K562 (cell line): ENCODE measurements around the gene YPEL1. TPM values are rescaled to one million over a fixed set of nuclear protein-coding genes. Genes with fewer than 3 reads are reported as not detected.
A peak's percentile ranks its signal among the peaks of the same experiment; 100 is the strongest.

Source experiments
- CHD4 ChIP-seq: fragments of 200-600 bp; sonication (generic); IDR thresholded peaks from 3 replicates; pipeline ENCODE4 v1.6.1; 2012; ENCODE audit warnings: low read depth, mild to moderate bottlenecking, mixed read lengths, low read length, inconsistent platforms; ENCODE audit not compliant: insufficient read depth, insufficient replicate concordance, poor library complexity, severe bottlenecking
- EP400 ChIP-seq: fragments of 450-650 bp; IDR thresholded peaks from 2 replicates; pipeline ENCODE4 v1.6.1; 2017; ENCODE audit warnings: antibody characterized with exemption, mild to moderate bottlenecking, moderate library complexity
- ESRRB ChIP-seq: fragments of 250-450 bp; sonication (Bioruptor Pico); IDR thresholded peaks from 2 replicates; pipeline ENCODE4 v1.5.0; 2020; ENCODE audit warnings: mild to moderate bottlenecking, moderate library complexity, borderline replicate concordance
- FOXA1 ChIP-seq: fragments of 450-650 bp; IDR thresholded peaks from 2 replicates; pipeline ENCODE4 v1.6.1; 2016; ENCODE audit warnings: mild to moderate bottlenecking, borderline replicate concordance
- HDAC2 ChIP-seq: fragments of 450-650 bp; IDR thresholded peaks from 2 replicates; pipeline ENCODE4 v1.6.1; 2016; ENCODE audit warnings: mild to moderate bottlenecking
- HSF4 ChIP-seq: fragments of 250-450 bp; sonication (Bioruptor Pico); IDR thresholded peaks from 2 replicates; pipeline ENCODE4 v2.1.2; 2022; ENCODE audit warnings: mild to moderate bottlenecking, moderate library complexity, borderline replicate concordance
- LCOR ChIP-seq: sonication (generic); formaldehyde crosslinking; IDR thresholded peaks from 2 replicates; pipeline ENCODE4 v1.8.0; 2022; ENCODE audit warnings: mild to moderate bottlenecking, missing genetic modification reagents
- MEIS2 ChIP-seq: fragments of 450-650 bp; IDR thresholded peaks from 2 replicates; pipeline ENCODE4 v1.6.1; 2014; ENCODE audit warnings: mild to moderate bottlenecking; ENCODE audit not compliant: partially characterized antibody
- NBN ChIP-seq: fragments of 450-650 bp; IDR thresholded peaks from 2 replicates; pipeline ENCODE4 v1.6.1; 2016; ENCODE audit warnings: low read depth, mild to moderate bottlenecking
- TAF1 ChIP-seq: IDR thresholded peaks from 2 replicates; pipeline ENCODE4 v1.6.1; 2011; ENCODE audit warnings: mild to moderate bottlenecking, low read length, moderate library complexity; ENCODE audit not compliant: insufficient read depth, control insufficient read depth, severe bottlenecking; ENCODE audit errors: extremely low read depth
- TAF9B ChIP-seq: fragments of 450-650 bp; IDR thresholded peaks from 2 replicates; pipeline ENCODE4 v1.6.1; 2018; ENCODE audit warnings: mild to moderate bottlenecking; ENCODE audit not compliant: partially characterized antibody
- ZNF224 ChIP-seq: sonication (generic); formaldehyde crosslinking; IDR thresholded peaks from 2 replicates; pipeline ENCODE4 v1.8.0; 2022; ENCODE audit warnings: mild to moderate bottlenecking, missing genetic modification reagents
- ZNF239 ChIP-seq: fragments of 250-450 bp; sonication (Bioruptor Pico); IDR thresholded peaks from 2 replicates; pipeline ENCODE4 v1.4.0; 2020; ENCODE audit warnings: mild to moderate bottlenecking
- ZNF444 ChIP-seq: fragments of 250-450 bp; sonication (Bioruptor Pico); IDR thresholded peaks from 2 replicates; pipeline ENCODE4 v1.4.0; 2020; ENCODE audit warnings: mild to moderate bottlenecking, moderate library complexity
- ZNF507 ChIP-seq: conservative IDR thresholded peaks from 2 replicates; pipeline ENCODE4 v1.6.1; 2017; ENCODE audit warnings: missing genetic modification characterization, missing compliant biosample characterization
- polyA plus RNA-seq, 8 experiments: library from polyadenylated mRNA; depleted of rRNA in 4 of 8; stranded (reverse) in 5 of 8; unstranded in 3 of 8; fragments of >200 nt; fragmentation: Nextera tagmentation in 2 of 8; fragmentation: Illumina TruSeq in 1 of 8; extraction: Ambion mirVana in 2 of 8; extraction: Trizol in 1 of 8; gene quantifications; 2 replicates each; pipeline versions ENCODE4 v1.2.1 to v1.2.3, GENCODE V29; 2011 to 2014; ENCODE audit warnings: inconsistent platforms in 1 of 8, missing spikeins in 1 of 8
- total RNA-seq, 7 experiments: library from RNA; depleted of rRNA in 6 of 7; stranded (reverse); fragments of >200 nt in 6 of 7; fragmentation: Illumina TruSeq in 2 of 7; extraction: Trizol in 2 of 7; gene quantifications; 2 replicates each; pipeline versions ENCODE4 v1.2.1 to v1.2.3, GENCODE V29; 2011 to 2021; ENCODE audit warnings: low replicate concordance in 1 of 7
- TF ChIP-seq, protein P1 (sequence below): sonication (generic); formaldehyde crosslinking; IDR thresholded peaks from 2 replicates; pipeline ENCODE4 v1.8.1; 2023; ENCODE audit warnings: mild to moderate bottlenecking, missing genetic modification reagents, moderate library complexity
- TF ChIP-seq, protein P2 (sequence below): fragments of 250-450 bp; sonication (Bioruptor Pico); IDR thresholded peaks from 2 replicates; pipeline ENCODE4 v1.5.0; 2020; ENCODE audit warnings: mild to moderate bottlenecking
- TF ChIP-seq, protein P3 (sequence below): fragments of 250-450 bp; sonication (Bioruptor Pico); IDR thresholded peaks from 2 replicates; pipeline ENCODE4 v1.8.0; 2022; ENCODE audit warnings: moderate library complexity, mild to moderate bottlenecking, inconsistent platforms
- TF ChIP-seq, protein P4 (sequence below): fragments of 250-450 bp; sonication (Bioruptor Pico); IDR thresholded peaks from 2 replicates; pipeline ENCODE4 v1.8.0; 2022; ENCODE audit warnings: inconsistent platforms
- TF ChIP-seq, protein P5 (sequence below): sonication (generic); formaldehyde crosslinking; IDR thresholded peaks from 2 replicates; pipeline ENCODE4 v1.8.1; 2023; ENCODE audit warnings: mild to moderate bottlenecking, missing genetic modification reagents

YPEL1 gene
- total and polyA plus RNA-seq, 9 of the 15 experiments (the other 6 are each of a cell fraction or from before 2014, with no cell fraction given): 0.07 to 2.2 (median 0.46) TPM

DNA sequence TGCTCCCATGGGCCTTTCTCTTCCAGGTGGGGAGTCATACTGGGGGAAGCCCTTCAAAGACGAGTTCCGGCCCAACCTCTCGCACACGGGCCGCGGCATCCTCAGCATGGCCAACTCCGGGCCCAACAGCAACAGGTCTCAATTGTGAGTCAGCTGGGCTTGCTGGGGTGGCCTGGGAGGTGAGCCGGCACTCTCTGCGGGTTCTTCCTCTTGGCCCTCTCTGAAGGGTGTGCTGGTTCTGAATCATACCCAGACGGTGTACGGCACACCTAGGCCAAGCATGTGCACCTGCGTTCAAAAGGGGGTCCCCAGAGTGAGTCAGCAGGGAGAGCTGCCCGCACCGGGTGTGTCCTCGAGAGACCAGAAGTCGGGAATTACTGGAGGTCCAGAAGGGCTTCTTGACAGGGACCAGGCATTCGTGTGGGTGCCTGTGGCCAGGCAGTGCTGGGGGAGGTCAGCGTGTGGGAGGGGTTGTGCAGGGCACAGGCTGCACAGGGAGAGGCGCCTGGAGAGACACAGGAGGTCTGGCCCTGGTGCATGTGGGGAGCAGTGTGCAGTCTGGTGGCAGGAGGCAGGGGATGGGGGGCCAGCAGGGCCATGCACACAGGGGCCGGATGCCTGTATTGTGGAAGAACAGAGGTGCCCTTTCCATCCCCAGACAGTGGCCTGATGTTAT, 46.8 kb downstream of the YPEL1 start (continued):
- TF ChIP-seq HSF4 (CRISPR knock-in tag) (0 out of 2 replicates have a peak, but pooled peaks have one; percentile 12), ZNF444 (CRISPR knock-in tag) (no peak), ZNF507 (tag) (no peak), ESRRB (no peak), CHD4 (no peak), MEIS2 (no peak), TAF9B (no peak), TAF1 (no peak), ZNF239 (CRISPR knock-in tag) (no peak), NBN (no peak), HDAC2 (no peak), EP400 (no peak), FOXA1 (no peak), ZNF224 (CRISPR knock-in tag) (no peak), LCOR (CRISPR knock-in tag) (no peak)
- TF ChIP-seq, protein P1, sequence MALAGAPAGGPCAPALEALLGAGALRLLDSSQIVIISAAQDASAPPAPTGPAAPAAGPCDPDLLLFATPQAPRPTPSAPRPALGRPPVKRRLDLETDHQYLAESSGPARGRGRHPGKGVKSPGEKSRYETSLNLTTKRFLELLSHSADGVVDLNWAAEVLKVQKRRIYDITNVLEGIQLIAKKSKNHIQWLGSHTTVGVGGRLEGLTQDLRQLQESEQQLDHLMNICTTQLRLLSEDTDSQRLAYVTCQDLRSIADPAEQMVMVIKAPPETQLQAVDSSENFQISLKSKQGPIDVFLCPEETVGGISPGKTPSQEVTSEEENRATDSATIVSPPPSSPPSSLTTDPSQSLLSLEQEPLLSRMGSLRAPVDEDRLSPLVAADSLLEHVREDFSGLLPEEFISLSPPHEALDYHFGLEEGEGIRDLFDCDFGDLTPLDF (CRISPR knock-in tag): peak; percentile 37; the same call in 1 of the 2 replicates
- TF ChIP-seq, protein P2, sequence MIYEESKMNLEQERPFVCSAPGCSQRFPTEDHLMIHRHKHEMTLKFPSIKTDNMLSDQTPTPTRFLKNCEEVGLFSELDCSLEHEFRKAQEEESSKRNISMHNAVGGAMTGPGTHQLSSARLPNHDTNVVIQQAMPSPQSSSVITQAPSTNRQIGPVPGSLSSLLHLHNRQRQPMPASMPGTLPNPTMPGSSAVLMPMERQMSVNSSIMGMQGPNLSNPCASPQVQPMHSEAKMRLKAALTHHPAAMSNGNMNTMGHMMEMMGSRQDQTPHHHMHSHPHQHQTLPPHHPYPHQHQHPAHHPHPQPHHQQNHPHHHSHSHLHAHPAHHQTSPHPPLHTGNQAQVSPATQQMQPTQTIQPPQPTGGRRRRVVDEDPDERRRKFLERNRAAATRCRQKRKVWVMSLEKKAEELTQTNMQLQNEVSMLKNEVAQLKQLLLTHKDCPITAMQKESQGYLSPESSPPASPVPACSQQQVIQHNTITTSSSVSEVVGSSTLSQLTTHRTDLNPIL (CRISPR knock-in tag): no peak
- TF ChIP-seq, protein P3, sequence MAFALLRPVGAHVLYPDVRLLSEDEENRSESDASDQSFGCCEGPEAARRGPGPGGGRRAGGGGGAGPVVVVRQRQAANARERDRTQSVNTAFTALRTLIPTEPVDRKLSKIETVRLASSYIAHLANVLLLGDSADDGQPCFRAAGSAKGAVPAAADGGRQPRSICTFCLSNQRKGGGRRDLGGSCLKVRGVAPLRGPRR: no peak
- TF ChIP-seq, protein P4, sequence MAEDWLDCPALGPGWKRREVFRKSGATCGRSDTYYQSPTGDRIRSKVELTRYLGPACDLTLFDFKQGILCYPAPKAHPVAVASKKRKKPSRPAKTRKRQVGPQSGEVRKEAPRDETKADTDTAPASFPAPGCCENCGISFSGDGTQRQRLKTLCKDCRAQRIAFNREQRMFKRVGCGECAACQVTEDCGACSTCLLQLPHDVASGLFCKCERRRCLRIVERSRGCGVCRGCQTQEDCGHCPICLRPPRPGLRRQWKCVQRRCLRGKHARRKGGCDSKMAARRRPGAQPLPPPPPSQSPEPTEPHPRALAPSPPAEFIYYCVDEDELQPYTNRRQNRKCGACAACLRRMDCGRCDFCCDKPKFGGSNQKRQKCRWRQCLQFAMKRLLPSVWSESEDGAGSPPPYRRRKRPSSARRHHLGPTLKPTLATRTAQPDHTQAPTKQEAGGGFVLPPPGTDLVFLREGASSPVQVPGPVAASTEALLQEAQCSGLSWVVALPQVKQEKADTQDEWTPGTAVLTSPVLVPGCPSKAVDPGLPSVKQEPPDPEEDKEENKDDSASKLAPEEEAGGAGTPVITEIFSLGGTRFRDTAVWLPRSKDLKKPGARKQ (CRISPR knock-in tag): no peak
- TF ChIP-seq, protein P5, sequence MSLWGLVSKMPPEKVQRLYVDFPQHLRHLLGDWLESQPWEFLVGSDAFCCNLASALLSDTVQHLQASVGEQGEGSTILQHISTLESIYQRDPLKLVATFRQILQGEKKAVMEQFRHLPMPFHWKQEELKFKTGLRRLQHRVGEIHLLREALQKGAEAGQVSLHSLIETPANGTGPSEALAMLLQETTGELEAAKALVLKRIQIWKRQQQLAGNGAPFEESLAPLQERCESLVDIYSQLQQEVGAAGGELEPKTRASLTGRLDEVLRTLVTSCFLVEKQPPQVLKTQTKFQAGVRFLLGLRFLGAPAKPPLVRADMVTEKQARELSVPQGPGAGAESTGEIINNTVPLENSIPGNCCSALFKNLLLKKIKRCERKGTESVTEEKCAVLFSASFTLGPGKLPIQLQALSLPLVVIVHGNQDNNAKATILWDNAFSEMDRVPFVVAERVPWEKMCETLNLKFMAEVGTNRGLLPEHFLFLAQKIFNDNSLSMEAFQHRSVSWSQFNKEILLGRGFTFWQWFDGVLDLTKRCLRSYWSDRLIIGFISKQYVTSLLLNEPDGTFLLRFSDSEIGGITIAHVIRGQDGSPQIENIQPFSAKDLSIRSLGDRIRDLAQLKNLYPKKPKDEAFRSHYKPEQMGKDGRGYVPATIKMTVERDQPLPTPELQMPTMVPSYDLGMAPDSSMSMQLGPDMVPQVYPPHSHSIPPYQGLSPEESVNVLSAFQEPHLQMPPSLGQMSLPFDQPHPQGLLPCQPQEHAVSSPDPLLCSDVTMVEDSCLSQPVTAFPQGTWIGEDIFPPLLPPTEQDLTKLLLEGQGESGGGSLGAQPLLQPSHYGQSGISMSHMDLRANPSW (CRISPR knock-in tag): peak; percentile 60; the same call in 1 of the 2 replicates
